Testis (tissue), 3 donors: Measurements from ENCODE around the gene TCF7L2. TPM values are rescaled to one million over a fixed set of nuclear protein-coding genes. Genes with fewer than 3 reads are reported as not detected.

ENCODE experiments used
- DNase-seq: peaks from one replicate; pipeline ENCODE4 v3.0.0-alpha.2; 2019
- H3K27ac ChIP-seq, 2 donors: fragments of 200-600 bp; sonication (generic); one replicate each; pipeline ENCODE4 v1.5.1; 2019
- H3K27me3 ChIP-seq: fragments of 200-600 bp; sonication (generic); one replicate; pipeline ENCODE4 v1.5.1; 2019
- H3K36me3 ChIP-seq: fragments of 200-600 bp; sonication (generic); one replicate; pipeline ENCODE4 v1.5.1; 2017; ENCODE audit warnings: low read depth; ENCODE audit errors: missing control alignments
- H3K4me1 ChIP-seq: fragments of 200-600 bp; sonication (generic); one replicate; pipeline ENCODE4 v1.5.1; 2019
- H3K4me3 ChIP-seq, 2 donors: fragments of 200-600 bp; sonication (generic); one replicate each; pipeline ENCODE4 v1.5.1; 2017 to 2019
- H3K9me3 ChIP-seq: fragments of 200-600 bp; sonication (generic); one replicate; pipeline ENCODE4 v1.5.1; 2017
- POLR2A ChIP-seq: fragments of 450-650 bp; IDR thresholded peaks from one replicate; pipeline ENCODE4 v1.6.1; 2017; ENCODE audit warnings: antibody characterized with exemption, mild to moderate bottlenecking, moderate library complexity
- WGBS, 2 donors: methylation state at CpG; one replicate each; pipeline ENCODE4 v1.1.5; 2018; 5-methylcytosine and 5-hydroxymethylcytosine counted together
- intact Hi-C: fragments of 100-400 bp; cut with DNase I; formaldehyde crosslinking; loops from one replicate; pipeline ENCODE4 v1.15.1; 2023; ENCODE audit warnings: low total_unique reads
- polyA plus RNA-seq: library from polyadenylated mRNA; stranded (reverse); fragments of 350-450 nt; fragmentation: Illumina TruSeq; extraction: RNeasy Lipid Tissue Mini Kit (QIAGEN cat#74804); gene quantifications from one replicate; pipeline ENCODE4 v1.2.3, GENCODE V29; 2014; ENCODE audit warnings: low read depth, low replicate concordance; ENCODE audit not compliant: insufficient read depth
- total RNA-seq, 2 donors: library from RNA; depleted of rRNA; stranded (reverse); fragments of >200 nt; gene quantifications; one replicate each; pipeline ENCODE4 v1.2.3, GENCODE V29; 2016
- TF ChIP-seq, protein P1 (sequence below), 3 experiments: fragments of 450-650 bp in 2 of 3; fragments of 200-600 bp in 1 of 3; sonication (generic) in 1 of 3; IDR thresholded peaks; one replicate each; pipeline ENCODE4 v1.5.1; 2016 to 2019; ENCODE audit warnings: antibody characterized with exemption in 3 of 3, mild to moderate bottlenecking in 2 of 3, moderate library complexity in 1 of 3

TCF7L2 gene
- total and polyA plus RNA-seq, 3 donors from 2014 or later: 18.5 to 25.4 (median 23.3) TPM

DNA sequence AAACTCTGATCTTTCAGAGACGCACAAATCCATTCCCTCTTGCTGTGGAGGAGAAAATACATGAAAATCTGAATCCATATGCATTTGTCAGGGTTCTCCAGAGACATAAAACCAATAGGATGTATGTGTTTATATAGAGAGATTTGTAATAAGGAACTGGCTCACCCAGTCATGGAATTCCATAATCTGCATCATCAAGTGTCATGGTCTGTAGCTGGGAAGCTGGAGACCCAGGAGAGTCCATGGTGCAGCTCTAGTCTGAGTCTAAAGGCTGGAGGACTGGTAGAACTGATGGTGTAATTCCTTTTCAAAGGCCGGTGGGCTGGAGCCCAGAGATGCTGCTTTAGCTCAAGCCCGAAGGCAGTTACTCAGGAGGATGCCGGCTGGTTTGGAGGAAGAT is 134.0 kb downstream of the TCF7L2 start:
- Histone ChIP-seq H3K27ac (no peak overlapping the region), H3K4me1 (no peaks in the 10 kb centered on the region), H3K9me3 (no peaks in the 10 kb centered on the region), H3K4me3 (no peak overlapping the region), H3K36me3 (no peaks in the 10 kb centered on the region), H3K27me3 (no peaks in the 10 kb centered on the region)
- no peak for TF ChIP-seq POLR2A
- TF ChIP-seq, protein P1, sequence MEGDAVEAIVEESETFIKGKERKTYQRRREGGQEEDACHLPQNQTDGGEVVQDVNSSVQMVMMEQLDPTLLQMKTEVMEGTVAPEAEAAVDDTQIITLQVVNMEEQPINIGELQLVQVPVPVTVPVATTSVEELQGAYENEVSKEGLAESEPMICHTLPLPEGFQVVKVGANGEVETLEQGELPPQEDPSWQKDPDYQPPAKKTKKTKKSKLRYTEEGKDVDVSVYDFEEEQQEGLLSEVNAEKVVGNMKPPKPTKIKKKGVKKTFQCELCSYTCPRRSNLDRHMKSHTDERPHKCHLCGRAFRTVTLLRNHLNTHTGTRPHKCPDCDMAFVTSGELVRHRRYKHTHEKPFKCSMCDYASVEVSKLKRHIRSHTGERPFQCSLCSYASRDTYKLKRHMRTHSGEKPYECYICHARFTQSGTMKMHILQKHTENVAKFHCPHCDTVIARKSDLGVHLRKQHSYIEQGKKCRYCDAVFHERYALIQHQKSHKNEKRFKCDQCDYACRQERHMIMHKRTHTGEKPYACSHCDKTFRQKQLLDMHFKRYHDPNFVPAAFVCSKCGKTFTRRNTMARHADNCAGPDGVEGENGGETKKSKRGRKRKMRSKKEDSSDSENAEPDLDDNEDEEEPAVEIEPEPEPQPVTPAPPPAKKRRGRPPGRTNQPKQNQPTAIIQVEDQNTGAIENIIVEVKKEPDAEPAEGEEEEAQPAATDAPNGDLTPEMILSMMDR (IDR thresholded peaks at IDR 0.05): no peak
- DNase-seq: no peak
- intact Hi-C loops: no loop called here
- 94 to 96% methylated on average over 4 of the region's 4 CpGs for WGBS, 2 donors

DNA sequence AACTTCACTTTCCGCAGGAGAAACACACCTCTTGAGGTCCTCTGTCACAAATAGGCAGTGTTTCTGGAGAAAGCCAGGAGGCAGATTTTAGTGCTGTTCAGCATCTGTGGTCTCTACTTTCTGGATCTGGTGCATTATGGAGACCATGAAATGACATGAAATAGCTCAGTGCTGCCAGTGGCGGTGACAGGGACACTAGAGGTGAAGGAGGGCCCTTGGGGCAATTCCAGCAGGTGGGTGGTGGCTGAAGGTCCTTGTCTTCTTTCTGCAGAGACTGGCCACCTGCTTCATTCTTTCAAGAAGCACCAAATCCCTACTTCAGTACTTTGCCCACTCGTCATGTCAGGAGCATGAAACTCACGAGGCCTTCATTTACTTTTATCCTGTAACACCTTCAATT is 135.7 kb downstream of the TCF7L2 start:
- TF ChIP-seq, protein P1 (IDR thresholded peaks at IDR 0.05): no peak
- no peak for TF ChIP-seq POLR2A
- Histone ChIP-seq H3K4me3 (no peak overlapping the region), H3K27ac (no peak overlapping the region), H3K4me1 (no peaks in the 10 kb centered on the region), H3K27me3 (no peaks in the 10 kb centered on the region), H3K9me3 (no peaks in the 10 kb centered on the region), H3K36me3 (no peaks in the 10 kb centered on the region)
- no peak for DNase-seq
- WGBS, 2 donors: 91 to 98% methylated on average over 4 of the region's 4 CpGs
- intact Hi-C loops: no loop called here

DNA sequence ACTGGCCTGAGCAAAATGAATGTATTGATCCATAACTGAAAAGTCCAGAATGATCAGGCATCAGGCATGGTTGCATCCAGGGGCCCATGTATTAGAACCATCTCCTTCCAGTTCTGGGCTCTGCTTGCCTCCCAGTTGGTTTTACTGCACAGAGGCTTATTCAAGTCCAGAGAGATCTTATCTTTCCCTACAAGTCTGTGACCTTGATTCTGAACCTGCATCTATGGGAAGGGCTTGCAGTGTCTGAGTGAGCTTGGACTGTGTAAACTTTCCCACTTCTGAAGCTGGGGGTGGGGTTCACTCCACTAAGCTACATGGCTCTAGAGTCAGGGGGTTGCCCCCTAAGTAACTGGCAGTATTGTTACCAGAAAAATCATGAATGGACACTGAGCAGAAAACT is 136.2 kb downstream of the TCF7L2 start:
- Histone ChIP-seq H3K4me1 (no peaks in the 10 kb centered on the region), H3K4me3 (no peak overlapping the region), H3K27ac (no peak overlapping the region), H3K9me3 (no peaks in the 10 kb centered on the region), H3K36me3 (no peaks in the 10 kb centered on the region), H3K27me3 (no peaks in the 10 kb centered on the region)
- TF ChIP-seq POLR2A: no peak
- TF ChIP-seq, protein P1 (IDR thresholded peaks at IDR 0.05): no peak
- no peak for DNase-seq
- intact Hi-C loops: no loop called here

DNA sequence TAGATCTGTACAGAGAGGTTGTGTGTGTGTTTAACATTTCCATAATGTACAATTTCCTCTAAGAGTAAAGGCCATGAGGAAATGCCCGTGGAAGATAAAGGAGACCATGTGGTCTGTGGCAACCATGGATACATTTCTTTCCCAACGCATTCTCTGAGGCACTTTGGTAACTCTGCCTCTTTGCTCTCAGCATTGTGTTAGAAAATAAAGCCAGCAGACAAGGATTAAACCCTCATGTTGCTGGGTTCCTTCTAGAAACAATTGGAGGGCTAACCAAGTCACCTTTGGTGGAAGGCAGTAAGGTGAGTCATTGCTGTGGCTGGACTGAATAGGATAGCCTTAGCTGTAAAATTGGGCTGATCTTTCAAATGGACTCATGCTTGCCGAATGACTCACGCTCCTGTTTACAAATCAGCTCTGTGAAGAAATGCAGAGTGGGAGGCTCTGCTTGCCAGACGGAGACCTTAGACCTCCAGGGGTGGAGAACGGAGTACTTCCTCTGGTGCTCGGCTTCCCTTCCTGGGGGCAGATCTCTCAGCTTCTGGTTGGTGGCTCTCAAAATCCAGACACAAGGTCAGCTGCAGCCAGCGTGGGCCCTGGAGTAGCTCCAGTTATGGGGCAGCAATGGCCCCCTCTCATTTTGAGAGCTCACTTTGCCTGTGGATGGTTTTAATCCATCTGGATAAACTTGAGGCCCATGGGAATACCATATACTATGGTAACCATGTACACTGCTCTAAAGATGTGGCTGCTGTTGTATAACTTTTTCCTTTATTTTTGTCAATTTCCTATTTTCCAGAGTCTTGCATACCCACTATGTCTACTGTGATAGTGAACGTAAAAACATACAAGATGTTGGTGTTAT is 137.3 kb downstream of the TCF7L2 start:
- H3K27me3 ChIP-seq: no peaks in the 10 kb centered on the region
- no peaks in the 10 kb centered on the region for H3K36me3 ChIP-seq
- H3K4me1 ChIP-seq: no peaks in the 10 kb centered on the region
- H3K4me3 ChIP-seq: no peak overlapping the region
- TF ChIP-seq POLR2A: no peak
- TF ChIP-seq, protein P1 (IDR thresholded peaks at IDR 0.05): no peak
- intact Hi-C loops: no loop called here
- 71 to 80% methylated on average over 8 to 9 of the region's 9 CpGs for WGBS, 2 donors
- H3K9me3 ChIP-seq: no peaks in the 10 kb centered on the region
- no peak overlapping the region for H3K27ac ChIP-seq
- no peak for DNase-seq

DNA sequence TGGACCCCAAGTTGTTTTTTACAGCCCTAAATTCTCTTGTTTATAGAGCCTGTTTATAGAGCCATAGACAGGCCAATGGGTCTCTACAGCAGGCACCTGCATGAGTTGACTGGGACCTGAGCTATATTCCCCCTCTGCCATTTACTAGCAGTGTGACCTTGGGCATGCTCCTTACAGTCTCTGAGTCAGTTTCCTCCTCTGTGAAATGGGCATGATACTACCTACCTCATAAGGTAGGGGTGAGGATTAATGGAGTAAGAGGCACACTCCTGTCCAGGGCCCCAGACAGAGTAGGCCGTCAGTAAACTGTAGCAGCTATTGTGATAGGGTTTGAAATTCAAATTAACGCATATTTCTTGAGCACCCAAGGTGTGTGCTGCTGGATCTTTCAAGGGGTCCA is 138.1 kb downstream of the TCF7L2 start:
- Histone ChIP-seq H3K27me3 (no peaks in the 10 kb centered on the region), H3K4me3 (no peak overlapping the region), H3K36me3 (no peaks in the 10 kb centered on the region), H3K4me1 (no peaks in the 10 kb centered on the region), H3K9me3 (no peaks in the 10 kb centered on the region), H3K27ac (no peak overlapping the region)
- intact Hi-C loops: no loop called here
- TF ChIP-seq POLR2A: no peak
- TF ChIP-seq, protein P1 (IDR thresholded peaks at IDR 0.05): no peak
- 89 to 97% methylated on average over 2 of the region's 2 CpGs for WGBS, 2 donors
- no peak for DNase-seq
